ACC112 (cell line): ENCODE results near the gene CASP7.

ENCODE experiments used
- H2AFZ ChIP-seq: fragments of 200-600 bp; sonication (generic); one replicate; pipeline ENCODE4 v1.6.0; 2017; ENCODE audit warnings: antibody characterized with exemption, low read length; ENCODE audit not compliant: unreplicated experiment
- H3K27ac ChIP-seq: fragments of 200-600 bp; sonication (generic); 2 replicates; pipeline ENCODE4 v1.5.1; 2014; ENCODE audit warnings: low read depth, mild to moderate bottlenecking, antibody characterized with exemption, low read length, moderate library complexity
- H3K27me3 ChIP-seq: fragments of 200-600 bp; sonication (generic); 2 replicates; pipeline ENCODE4 v1.6.1; 2014; ENCODE audit warnings: mild to moderate bottlenecking, antibody characterized with exemption, low read length, moderate library complexity, mixed read lengths; ENCODE audit not compliant: insufficient read depth
- H3K36me3 ChIP-seq: fragments of 200-600 bp; sonication (generic); 2 replicates; pipeline ENCODE4 v1.6.1; 2016; ENCODE audit warnings: mild to moderate bottlenecking, antibody characterized with exemption, low read length, moderate library complexity, mixed read lengths; ENCODE audit not compliant: insufficient read depth
- H3K4me1 ChIP-seq: fragments of 200-600 bp; sonication (generic); one replicate; pipeline ENCODE4 v1.6.1; 2016; ENCODE audit warnings: low read length, mixed read lengths; ENCODE audit not compliant: insufficient read depth, unreplicated experiment, control insufficient read depth
- H3K4me3 ChIP-seq: fragments of 200-600 bp; sonication (generic); 2 replicates; pipeline ENCODE4 v1.5.1; 2014; ENCODE audit warnings: mild to moderate bottlenecking, low read depth, low read length
- H3K79me2 ChIP-seq: fragments of 200-600 bp; sonication (generic); one replicate; pipeline ENCODE4 v1.6.0; 2016; ENCODE audit warnings: low read length; ENCODE audit not compliant: control insufficient read depth, unreplicated experiment, insufficient read depth

CASP7 gene

DNA sequence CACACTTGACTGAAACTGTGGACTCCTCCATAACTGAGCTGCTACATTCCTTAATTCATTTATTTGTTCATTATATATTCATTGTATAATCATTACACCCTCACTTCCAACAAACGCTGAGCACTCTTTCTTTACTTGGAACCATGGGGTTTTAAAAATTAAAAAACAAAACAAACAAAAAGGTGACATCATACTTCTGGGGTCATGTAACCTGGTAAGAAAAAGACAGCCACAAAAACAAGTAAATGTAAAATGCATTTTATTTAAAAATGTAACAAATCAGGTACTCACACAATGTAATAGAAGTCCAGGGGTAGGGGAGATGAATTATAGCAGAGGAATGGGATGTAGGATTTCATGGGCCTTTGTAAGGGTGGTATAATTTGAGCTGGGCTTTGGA is 96.8 kb downstream of the CASP7 start:
- no peaks in the 10 kb centered on the region for H3K4me1 ChIP-seq
- H3K79me2 ChIP-seq = no peaks in the 10 kb centered on the region
- H3K27me3 ChIP-seq = peaks cover 73% of the 10 kb centered on the region
- no peaks in the 10 kb centered on the region for H3K36me3 ChIP-seq
- H2AFZ ChIP-seq = no peak overlapping the region
- H3K4me3 ChIP-seq = no peak overlapping the region
- H3K27ac ChIP-seq = no peak overlapping the region
